ENCODE results near the gene DPM3. TPM values are rescaled to one million over a fixed set of nuclear protein-coding genes. Genes with fewer than 3 reads are reported as not detected.
"Not testable (repeated sequence)": the region's sequence is repeated elsewhere in the genome, so short reads cannot be mapped to it uniquely, and the experiment has no call there.

DPM3 gene
- total RNA-seq, 1 experiment from 2014 or later = 86.9 TPM

GRCh38 chr1:155175281-155175926 is 35.1 kb upstream of the DPM3 start:
- DNase-seq (ENCODE audit: low read depth) = no peak

- peak; percentile 10 for DNase-seq (ENCODE audit: low read depth)
Observed at GRCh38 chr1:155174324-155175280, 34.3 kb upstream of the DPM3 start.

GRCh38 chr1:155173478-155174323 is 33.4 kb upstream of the DPM3 start, which contains the start of gene TRIM46:
Gene TRIM46 (plus strand): TSS chr1:155173849. CDS start chr1:155173967, 118 bp downstream.
- peak; percentile 36 for DNase-seq (ENCODE audit: low read depth)

GRCh38 chr1:155172732-155173477 is 32.6 kb upstream of the DPM3 start, which contains the start of gene KRTCAP2:
Gene KRTCAP2 (minus strand): TSS chr1:155173304. CDS start chr1:155173224, 80 bp downstream.
- DNase-seq (ENCODE audit: low read depth) = peak; percentile 94

GRCh38 chr1:155171836-155172731 is 31.8 kb upstream of the DPM3 start:
- no peak for DNase-seq (ENCODE audit: low read depth)

- no peak for DNase-seq (ENCODE audit: low read depth)
Observed at GRCh38 chr1:155170806-155171205, 30.5 kb upstream of the DPM3 start.

- DNase-seq (ENCODE audit: low read depth) = no peak
Observed at GRCh38 chr1:155170101-155170785, 29.9 kb upstream of the DPM3 start.

GRCh38 chr1:155169541-155169940 is 29.2 kb upstream of the DPM3 start:
- no peak for DNase-seq (ENCODE audit: low read depth)

GRCh38 chr1:155168456-155169210 is 28.3 kb upstream of the DPM3 start:
- no peak for DNase-seq (ENCODE audit: low read depth)

- not testable (repeated sequence) for DNase-seq (ENCODE audit: low read depth)
Observed at GRCh38 chr1:155168105-155168445, 27.7 kb upstream of the DPM3 start.

GRCh38 chr1:155167166-155168104 is 27.1 kb upstream of the DPM3 start:
- peak; percentile 73 for DNase-seq (ENCODE audit: low read depth)

GRCh38 chr1:155166471-155167165 is 26.3 kb upstream of the DPM3 start:
- no peak for DNase-seq (ENCODE audit: low read depth)

- no peak for DNase-seq (ENCODE audit: low read depth)
Observed at GRCh38 chr1:155166051-155166470, 25.7 kb upstream of the DPM3 start.

GRCh38 chr1:155164625-155165024 is 24.3 kb upstream of the DPM3 start:
- not testable (repeated sequence) for DNase-seq (ENCODE audit: low read depth)

GRCh38 chr1:155163785-155164184 is 23.5 kb upstream of the DPM3 start:
- DNase-seq (ENCODE audit: low read depth) = not testable (repeated sequence)

GRCh38 chr1:155162631-155163030 is 22.3 kb upstream of the DPM3 start:
- not testable (repeated sequence) for DNase-seq (ENCODE audit: low read depth)

GRCh38 chr1:155160128-155160527 is 19.8 kb upstream of the DPM3 start:
- DNase-seq (ENCODE audit: low read depth) = no peak
